OCI-LY3 (cell line): ENCODE measurements around the gene GGT1.
"Not testable (repeated sequence)": the region's sequence is repeated elsewhere in the genome, so short reads cannot be mapped to it uniquely, and the experiment has no call there.

Experiments used
- EZH2phosphoT487 ChIP-seq: fragments of 200-600 bp; shearing (Covaris generic); IDR thresholded peaks from 2 replicates; pipeline ENCODE4 v1.6.1; 2018; ENCODE audit warnings: antibody characterized with exemption, mixed run types, low read depth
- TF ChIP-seq, protein P1 (sequence below): fragments of 200-600, 300-600 bp; sonication (generic); IDR thresholded peaks from 2 replicates; pipeline ENCODE4 v1.5.1; 2014; ENCODE audit warnings: antibody characterized with exemption, low read length, low read depth

DNA sequence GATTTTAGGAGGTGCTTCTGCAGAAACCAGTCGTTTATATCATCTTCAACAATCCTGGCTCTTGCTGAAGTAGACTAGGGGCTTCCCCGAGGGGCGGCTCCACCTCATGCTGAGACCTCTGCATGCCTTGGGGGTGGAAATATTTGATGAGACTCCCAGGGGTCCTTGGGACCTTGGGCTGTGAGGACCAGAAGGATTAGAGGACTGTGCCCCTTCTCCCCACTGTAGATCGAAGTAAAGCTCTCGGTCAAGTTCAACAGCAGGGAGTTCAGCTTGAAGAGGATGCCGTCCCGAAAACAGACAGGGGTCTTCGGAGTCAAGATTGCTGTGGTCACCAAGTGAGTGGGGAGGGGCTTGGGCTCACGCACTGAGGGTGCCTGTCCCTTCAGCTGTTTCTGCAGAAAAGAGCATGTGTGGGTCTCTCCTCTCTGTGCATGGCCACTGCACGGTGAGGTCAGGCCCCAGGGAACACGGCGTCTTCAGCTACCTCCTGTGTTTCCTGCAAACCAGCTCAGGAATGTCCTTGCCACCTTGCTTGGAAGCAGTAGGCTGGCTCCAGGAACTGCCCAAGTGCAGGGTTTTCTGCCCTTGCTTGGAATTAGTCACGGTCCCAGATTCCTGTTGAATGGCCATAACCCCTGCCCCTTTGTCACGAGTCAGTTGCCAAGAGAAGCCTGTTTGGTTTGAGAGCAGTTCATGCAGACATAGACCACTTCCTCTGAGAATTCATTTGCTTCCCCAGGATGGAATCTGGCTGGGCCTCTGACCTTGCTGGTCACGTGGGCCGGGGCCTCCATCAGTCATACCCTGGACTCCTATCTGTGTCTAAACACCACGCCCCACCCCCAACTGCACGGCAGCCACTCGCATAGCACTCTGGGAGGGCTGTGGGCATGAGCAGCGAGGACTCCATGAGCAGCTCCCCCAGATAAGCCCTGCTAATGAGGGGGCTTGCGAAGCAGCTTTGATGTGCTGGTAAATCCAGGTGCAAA lies 42.7 kb downstream of the GGT1 start:
- not testable (repeated sequence) for TF ChIP-seq EZH2phosphoT487
- TF ChIP-seq, protein P1, sequence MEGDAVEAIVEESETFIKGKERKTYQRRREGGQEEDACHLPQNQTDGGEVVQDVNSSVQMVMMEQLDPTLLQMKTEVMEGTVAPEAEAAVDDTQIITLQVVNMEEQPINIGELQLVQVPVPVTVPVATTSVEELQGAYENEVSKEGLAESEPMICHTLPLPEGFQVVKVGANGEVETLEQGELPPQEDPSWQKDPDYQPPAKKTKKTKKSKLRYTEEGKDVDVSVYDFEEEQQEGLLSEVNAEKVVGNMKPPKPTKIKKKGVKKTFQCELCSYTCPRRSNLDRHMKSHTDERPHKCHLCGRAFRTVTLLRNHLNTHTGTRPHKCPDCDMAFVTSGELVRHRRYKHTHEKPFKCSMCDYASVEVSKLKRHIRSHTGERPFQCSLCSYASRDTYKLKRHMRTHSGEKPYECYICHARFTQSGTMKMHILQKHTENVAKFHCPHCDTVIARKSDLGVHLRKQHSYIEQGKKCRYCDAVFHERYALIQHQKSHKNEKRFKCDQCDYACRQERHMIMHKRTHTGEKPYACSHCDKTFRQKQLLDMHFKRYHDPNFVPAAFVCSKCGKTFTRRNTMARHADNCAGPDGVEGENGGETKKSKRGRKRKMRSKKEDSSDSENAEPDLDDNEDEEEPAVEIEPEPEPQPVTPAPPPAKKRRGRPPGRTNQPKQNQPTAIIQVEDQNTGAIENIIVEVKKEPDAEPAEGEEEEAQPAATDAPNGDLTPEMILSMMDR, result not testable (repeated sequence)
